ENCODE data around the gene CPT1B.

The CPT1B gene

GRCh38 chr22:50582493-50583293, 4.5 kb upstream of the CPT1B start, which contains the start of gene CHKB:
Gene CHKB, minus strand, starts transcription at chr22:50582849. Its CDS starts 68 bp downstream, at chr22:50582781.
- DNase-seq (peak; percentile 99 to 100), ATAC-seq (peak; percentile 93)
- no peaks in the 10 kb centered on the region for H3K9me3 Mint-ChIP-seq
- H3K27me3 Mint-ChIP-seq, result no peaks in the 10 kb centered on the region
- peak within 1 kb of the TSS; percentile 90 to 97 for H3K4me3 Mint-ChIP-seq
- H3K27ac Mint-ChIP-seq, result peak within 1 kb of the TSS; percentile 97 to 98
- peaks cover 43% of the 10 kb centered on the region for H3K4me1 Mint-ChIP-seq

GRCh38 chr22:50581950-50582492, 3.8 kb upstream of the CPT1B start:
- DNase-seq, result peak in 1 of 2 donors; percentile 53
- H3K27me3 Mint-ChIP-seq, result no peaks in the 10 kb centered on the region

GRCh38 chr22:50581031-50581949, 3.1 kb upstream of the CPT1B start:
- ATAC-seq (no peak), DNase-seq (no peak)
- Mint-ChIP-seq H3K9me3 (no peaks in the 10 kb centered on the region), H3K4me3 (peak overlapping the region; percentile 90 to 97), H3K27me3 (no peaks in the 10 kb centered on the region), H3K4me1 (peaks cover 49% of the 10 kb centered on the region), H3K27ac (peak overlapping the region in 1 of 2 donors; percentile 82)

More at GRCh38 chr22:50581950-50582492, 3.8 kb upstream of the CPT1B start:
- Mint-ChIP-seq H3K4me1 (peaks cover 49% of the 10 kb centered on the region), H3K4me3 (peak overlapping the region; percentile 90 to 97), H3K9me3 (no peaks in the 10 kb centered on the region), H3K27ac (peak overlapping the region; percentile 97 to 98)
- peak; percentile 13 for ATAC-seq

- ATAC-seq (no peak), DNase-seq (no peak)
- H3K9me3 Mint-ChIP-seq, result no peaks in the 10 kb centered on the region
- H3K4me1 Mint-ChIP-seq, result peaks cover 49% of the 10 kb centered on the region
- no peak overlapping the region for H3K4me3 Mint-ChIP-seq
- H3K27ac Mint-ChIP-seq, result no peak overlapping the region
- H3K27me3 Mint-ChIP-seq, result no peaks in the 10 kb centered on the region
Measured at GRCh38 chr22:50579752-50580151, 1.5 kb upstream of the CPT1B start.

GRCh38 chr22:50578776-50579310, 616 bp upstream of the CPT1B start:
- ATAC-seq, result no peak
- Mint-ChIP-seq H3K4me1 (peaks cover 48% of the 10 kb centered on the region), H3K27ac (no peak overlapping the region), H3K27me3 (no peaks in the 10 kb centered on the region), H3K4me3 (no peak overlapping the region), H3K9me3 (no peaks in the 10 kb centered on the region)
- DNase-seq, result no peak

GRCh38 chr22:50577697-50577986, 585 bp downstream of the CPT1B start:
- Mint-ChIP-seq H3K9me3 (no peaks in the 10 kb centered on the region), H3K4me1 (peaks cover 41% of the 10 kb centered on the region), H3K27me3 (no peaks in the 10 kb centered on the region), H3K27ac (no peak overlapping the region), H3K4me3 (peak overlapping the region; percentile 47 to 61)
- no peak for ATAC-seq
- no peak for DNase-seq

GRCh38 chr22:50576806-50577696, 1.2 kb downstream of the CPT1B start:
- DNase-seq, result no peak
- Mint-ChIP-seq H3K4me1 (peaks cover 41% of the 10 kb centered on the region), H3K27ac (no peak overlapping the region), H3K27me3 (no peaks in the 10 kb centered on the region), H3K4me3 (peak overlapping the region; percentile 47 to 61), H3K9me3 (no peaks in the 10 kb centered on the region)
- ATAC-seq, result no peak

GRCh38 chr22:50576070-50576469, 2.2 kb downstream of the CPT1B start:
- Mint-ChIP-seq H3K9me3 (no peaks in the 10 kb centered on the region), H3K4me3 (no peak overlapping the region), H3K27ac (no peak overlapping the region), H3K4me1 (peaks cover 33% of the 10 kb centered on the region), H3K27me3 (no peaks in the 10 kb centered on the region)
- ATAC-seq, result no peak
- no peak for DNase-seq

GRCh38 chr22:50575426-50575941, 2.7 kb downstream of the CPT1B start:
- Mint-ChIP-seq H3K27ac (peak overlapping the region; percentile 27 to 38), H3K4me1 (peaks cover 28% of the 10 kb centered on the region), H3K4me3 (no peak overlapping the region), H3K9me3 (no peaks in the 10 kb centered on the region), H3K27me3 (no peaks in the 10 kb centered on the region)
- ATAC-seq, result no peak
- DNase-seq, result no peak

- Mint-ChIP-seq H3K4me1 (peaks cover 16% of the 10 kb centered on the region), H3K4me3 (no peak overlapping the region), H3K9me3 (no peaks in the 10 kb centered on the region), H3K27ac (no peak overlapping the region), H3K27me3 (no peaks in the 10 kb centered on the region)
- DNase-seq (no peak), ATAC-seq (no peak)
Measured at GRCh38 chr22:50574383-50574755, 3.9 kb downstream of the CPT1B start.

- ATAC-seq, result no peak
- Mint-ChIP-seq H3K27me3 (no peaks in the 10 kb centered on the region), H3K4me3 (no peak overlapping the region), H3K27ac (peak overlapping the region in 1 of 2 donors; percentile 69), H3K9me3 (no peaks in the 10 kb centered on the region), H3K4me1 (peaks cover 10% of the 10 kb centered on the region)
- no peak for DNase-seq
Measured at GRCh38 chr22:50573491-50574382, 4.5 kb downstream of the CPT1B start.

- Mint-ChIP-seq H3K9me3 (no peaks in the 10 kb centered on the region), H3K27me3 (no peaks in the 10 kb centered on the region), H3K4me1 (peaks cover 7% of the 10 kb centered on the region), H3K4me3 (no peak overlapping the region), H3K27ac (peak overlapping the region in 1 of 2 donors; percentile 42)
- DNase-seq, result no peak
- ATAC-seq, result peak; percentile 31
Measured at GRCh38 chr22:50572965-50573364, 5.3 kb downstream of the CPT1B start.

- Mint-ChIP-seq H3K27me3 (no peaks in the 10 kb centered on the region), H3K9me3 (no peaks in the 10 kb centered on the region), H3K27ac (peak overlapping the region in 1 of 2 donors; percentile 31), H3K4me3 (no peak overlapping the region), H3K4me1 (no peaks in the 10 kb centered on the region)
- DNase-seq (no peak), ATAC-seq (no peak)
Measured at GRCh38 chr22:50571264-50572175, 6.7 kb downstream of the CPT1B start.
